Fibroblast of pulmonary artery (primary cell): Measurements from ENCODE around the gene PRRG4.

Experiments
- DNase-seq: peaks from one replicate; pipeline ENCODE4 v3.0.0-alpha.2; 2010; ENCODE audit warnings: low read depth
- H3K4me3 ChIP-seq: replicated peaks from 2 replicates; pipeline ENCODE4 v1.5.1; 2011; ENCODE audit warnings: low read depth, mild to moderate bottlenecking, control low read depth, low read length, moderate library complexity
- CTCF ChIP-seq: IDR thresholded peaks from 2 replicates; pipeline ENCODE4 v1.5.1; 2011; ENCODE audit warnings: mild to moderate bottlenecking, control low read depth, low read length, inconsistent platforms; ENCODE audit errors: missing control alignments

PRRG4 gene

GRCh38 chr11:32792948-32793475, 36.7 kb upstream of the PRRG4 start:
- peak overlapping the region; percentile 32 for H3K4me3 ChIP-seq
- DNase-seq, result peak; percentile 53
- peak; percentile 72 for TF ChIP-seq CTCF

- TF ChIP-seq CTCF, result no peak
- H3K4me3 ChIP-seq, result no peak within 1 kb of the TSS
- DNase-seq, result no peak
These were observed 35.3 kb upstream of the PRRG4 start, which contains the start of gene CCDC73 for GRCh38 chr11:32794439-32794838. Gene CCDC73 (minus strand): TSS chr11:32794662. CDS start chr11:32760243, 34,419 bp downstream.

GRCh38 chr11:32796425-32796824, 33.3 kb upstream of the PRRG4 start:
- TF ChIP-seq CTCF, result no peak
- DNase-seq, result no peak
- H3K4me3 ChIP-seq, result no peak overlapping the region

GRCh38 chr11:32809313-32809712, 20.4 kb upstream of the PRRG4 start:
- peak; percentile 93 for TF ChIP-seq CTCF
- peak; percentile 84 for DNase-seq

GRCh38 chr11:32817181-32817851, 12.4 kb upstream of the PRRG4 start:
- TF ChIP-seq CTCF, result no peak
- DNase-seq, result no peak
- H3K4me3 ChIP-seq, result no peak overlapping the region

More at GRCh38 chr11:32809313-32809712, 20.4 kb upstream of the PRRG4 start:
- H3K4me3 ChIP-seq, result no peak overlapping the region

GRCh38 chr11:32817852-32818183, 11.9 kb upstream of the PRRG4 start:
- TF ChIP-seq CTCF, result no peak
- no peak for DNase-seq

GRCh38 chr11:32819187-32819586, 10.5 kb upstream of the PRRG4 start:
- DNase-seq, result no peak
- no peak overlapping the region for H3K4me3 ChIP-seq

More at GRCh38 chr11:32817852-32818183, 11.9 kb upstream of the PRRG4 start:
- no peak overlapping the region for H3K4me3 ChIP-seq

More at GRCh38 chr11:32819187-32819586, 10.5 kb upstream of the PRRG4 start:
- no peak for TF ChIP-seq CTCF
